ENCODE results near the gene MYH7.

Gene MYH7

GRCh38 chr14:23447361-23448350 is 12.2 kb upstream of the MYH7 start:
- H3K9me3 ChIP-seq (ENCODE audit: control insufficient read depth, low read length) = no peaks in the 10 kb centered on the region
- 90 to 92% methylated on average over 7 of the region's 7 CpGs for WGBS, 2 experiments
- H3K4me1 ChIP-seq (ENCODE audit: control insufficient read depth, insufficient read depth, low read length) = peaks cover 12% of the 10 kb centered on the region
- H3K36me3 ChIP-seq (ENCODE audit: control insufficient read depth, insufficient read depth, low read length) = no peaks in the 10 kb centered on the region
- no peak overlapping the region for H3K27ac ChIP-seq (ENCODE audit: insufficient read depth, low read depth, low read length, poor library complexity, severe bottlenecking)
- H3K27me3 ChIP-seq (ENCODE audit: control insufficient read depth, insufficient read depth, low read length, poor library complexity, severe bottlenecking) = no peaks in the 10 kb centered on the region
- no peak overlapping the region for H3K4me3 ChIP-seq (ENCODE audit: insufficient read depth, low read depth, low read length)

- no peaks in the 10 kb centered on the region for H3K9me3 ChIP-seq (ENCODE audit: control insufficient read depth, low read length)
- H3K27me3 ChIP-seq (ENCODE audit: control insufficient read depth, insufficient read depth, low read length, poor library complexity, severe bottlenecking) = no peaks in the 10 kb centered on the region
- peaks cover 18% of the 10 kb centered on the region for H3K4me1 ChIP-seq (ENCODE audit: control insufficient read depth, insufficient read depth, low read length)
- H3K4me3 ChIP-seq (ENCODE audit: insufficient read depth, low read depth, low read length) = no peak overlapping the region
- no peaks in the 10 kb centered on the region for H3K36me3 ChIP-seq (ENCODE audit: control insufficient read depth, insufficient read depth, low read length)
- H3K27ac ChIP-seq (ENCODE audit: insufficient read depth, low read depth, low read length, poor library complexity, severe bottlenecking) = no peak overlapping the region
- 81 to 86% methylated on average over 4 of the region's 4 CpGs for WGBS, 2 experiments
These were observed 10.9 kb upstream of the MYH7 start for GRCh38 chr14:23446291-23446851.

GRCh38 chr14:23445773-23446172 is 10.3 kb upstream of the MYH7 start:
- peaks cover 18% of the 10 kb centered on the region for H3K4me1 ChIP-seq (ENCODE audit: control insufficient read depth, insufficient read depth, low read length)

GRCh38 chr14:23444314-23444713 is 8.9 kb upstream of the MYH7 start:
- no peaks in the 10 kb centered on the region for H3K9me3 ChIP-seq (ENCODE audit: control insufficient read depth, low read length)
- no peak overlapping the region for H3K27ac ChIP-seq (ENCODE audit: insufficient read depth, low read depth, low read length, poor library complexity, severe bottlenecking)
- peaks cover 18% of the 10 kb centered on the region for H3K4me1 ChIP-seq (ENCODE audit: control insufficient read depth, insufficient read depth, low read length)
- H3K4me3 ChIP-seq (ENCODE audit: insufficient read depth, low read depth, low read length) = no peak overlapping the region
- H3K36me3 ChIP-seq (ENCODE audit: control insufficient read depth, insufficient read depth, low read length) = no peaks in the 10 kb centered on the region
- WGBS, 2 experiments = 91 to 100% methylated on average over 1 of the region's 1 CpG
- no peaks in the 10 kb centered on the region for H3K27me3 ChIP-seq (ENCODE audit: control insufficient read depth, insufficient read depth, low read length, poor library complexity, severe bottlenecking)

More at GRCh38 chr14:23445773-23446172, 10.3 kb upstream of the MYH7 start:
- H3K36me3 ChIP-seq (ENCODE audit: control insufficient read depth, insufficient read depth, low read length) = no peaks in the 10 kb centered on the region
- 84 to 96% methylated on average over 3 to 4 of the region's 4 CpGs for WGBS, 2 experiments
- no peak overlapping the region for H3K27ac ChIP-seq (ENCODE audit: insufficient read depth, low read depth, low read length, poor library complexity, severe bottlenecking)
- no peak overlapping the region for H3K4me3 ChIP-seq (ENCODE audit: insufficient read depth, low read depth, low read length)
- no peaks in the 10 kb centered on the region for H3K27me3 ChIP-seq (ENCODE audit: control insufficient read depth, insufficient read depth, low read length, poor library complexity, severe bottlenecking)
- H3K9me3 ChIP-seq (ENCODE audit: control insufficient read depth, low read length) = no peaks in the 10 kb centered on the region

GRCh38 chr14:23443881-23444280 is 8.4 kb upstream of the MYH7 start:
- H3K27ac ChIP-seq (ENCODE audit: insufficient read depth, low read depth, low read length, poor library complexity, severe bottlenecking) = no peak overlapping the region
- no peaks in the 10 kb centered on the region for H3K36me3 ChIP-seq (ENCODE audit: control insufficient read depth, insufficient read depth, low read length)
- no peak overlapping the region for H3K4me3 ChIP-seq (ENCODE audit: insufficient read depth, low read depth, low read length)
- peaks cover 21% of the 10 kb centered on the region for H3K4me1 ChIP-seq (ENCODE audit: control insufficient read depth, insufficient read depth, low read length)
- 86 to 92% methylated on average over 4 to 6 of the region's 6 CpGs for WGBS, 2 experiments
- H3K27me3 ChIP-seq (ENCODE audit: control insufficient read depth, insufficient read depth, low read length, poor library complexity, severe bottlenecking) = no peaks in the 10 kb centered on the region
- H3K9me3 ChIP-seq (ENCODE audit: control insufficient read depth, low read length) = no peaks in the 10 kb centered on the region

GRCh38 chr14:23443411-23443812 is 8.0 kb upstream of the MYH7 start:
- Histone ChIP-seq H3K27ac (ENCODE audit: insufficient read depth, low read depth, low read length, poor library complexity, severe bottlenecking) (no peak overlapping the region), H3K4me1 (ENCODE audit: control insufficient read depth, insufficient read depth, low read length) (peaks cover 25% of the 10 kb centered on the region), H3K27me3 (ENCODE audit: control insufficient read depth, insufficient read depth, low read length, poor library complexity, severe bottlenecking) (no peaks in the 10 kb centered on the region), H3K36me3 (ENCODE audit: control insufficient read depth, insufficient read depth, low read length) (no peaks in the 10 kb centered on the region), H3K4me3 (ENCODE audit: insufficient read depth, low read depth, low read length) (no peak overlapping the region), H3K9me3 (ENCODE audit: control insufficient read depth, low read length) (no peaks in the 10 kb centered on the region)
- WGBS, 2 experiments = 76 to 78% methylated on average over 11 of the region's 11 CpGs

GRCh38 chr14:23442721-23443356 is 7.4 kb upstream of the MYH7 start:
- H3K9me3 ChIP-seq (ENCODE audit: control insufficient read depth, low read length) = no peaks in the 10 kb centered on the region
- H3K4me3 ChIP-seq (ENCODE audit: insufficient read depth, low read depth, low read length) = no peak overlapping the region
- H3K27ac ChIP-seq (ENCODE audit: insufficient read depth, low read depth, low read length, poor library complexity, severe bottlenecking) = no peak overlapping the region
- no peaks in the 10 kb centered on the region for H3K36me3 ChIP-seq (ENCODE audit: control insufficient read depth, insufficient read depth, low read length)
- no peaks in the 10 kb centered on the region for H3K27me3 ChIP-seq (ENCODE audit: control insufficient read depth, insufficient read depth, low read length, poor library complexity, severe bottlenecking)
- peaks cover 31% of the 10 kb centered on the region for H3K4me1 ChIP-seq (ENCODE audit: control insufficient read depth, insufficient read depth, low read length)
- WGBS, 2 experiments = 49 to 54% methylated on average over 9 of the region's 9 CpGs

GRCh38 chr14:23441076-23441475 is 5.6 kb upstream of the MYH7 start:
- Histone ChIP-seq H3K4me3 (ENCODE audit: insufficient read depth, low read depth, low read length) (no peak overlapping the region), H3K4me1 (ENCODE audit: control insufficient read depth, insufficient read depth, low read length) (peaks cover 49% of the 10 kb centered on the region), H3K27me3 (ENCODE audit: control insufficient read depth, insufficient read depth, low read length, poor library complexity, severe bottlenecking) (no peaks in the 10 kb centered on the region), H3K36me3 (ENCODE audit: control insufficient read depth, insufficient read depth, low read length) (no peaks in the 10 kb centered on the region), H3K9me3 (ENCODE audit: control insufficient read depth, low read length) (no peaks in the 10 kb centered on the region), H3K27ac (ENCODE audit: insufficient read depth, low read depth, low read length, poor library complexity, severe bottlenecking) (no peak overlapping the region)
- WGBS, 2 experiments = 95 to 96% methylated on average over 1 of the region's 1 CpG

- Histone ChIP-seq H3K36me3 (ENCODE audit: control insufficient read depth, insufficient read depth, low read length) (no peaks in the 10 kb centered on the region), H3K27ac (ENCODE audit: insufficient read depth, low read depth, low read length, poor library complexity, severe bottlenecking) (peak overlapping the region; percentile 52), H3K27me3 (ENCODE audit: control insufficient read depth, insufficient read depth, low read length, poor library complexity, severe bottlenecking) (no peaks in the 10 kb centered on the region), H3K9me3 (ENCODE audit: control insufficient read depth, low read length) (no peaks in the 10 kb centered on the region), H3K4me1 (ENCODE audit: control insufficient read depth, insufficient read depth, low read length) (peaks cover 62% of the 10 kb centered on the region), H3K4me3 (ENCODE audit: insufficient read depth, low read depth, low read length) (no peak overlapping the region)
- 93 to 96% methylated on average over 6 of the region's 6 CpGs for WGBS, 2 experiments
These were observed 3.8 kb upstream of the MYH7 start for GRCh38 chr14:23439107-23439835.

All from ectodermal cell (in vitro differentiated cells).